Activated T-cell treated with anti-CD3 and anti-CD28 coated beads for 48 hours (primary cell): Measurements from ENCODE around the gene PNPLA2.

Source experiments
- DNase-seq: peaks from one replicate; pipeline ENCODE4 v3.0.0-alpha.2; 2020; ENCODE audit warnings: low read depth

The PNPLA2 gene

GRCh38 chr11:860234-861104 lies 41.8 kb downstream of the PNPLA2 start:
- no peak for DNase-seq

- no peak for DNase-seq
These were observed 42.4 kb downstream of the PNPLA2 start for GRCh38 chr11:861105-861479.

- DNase-seq, result no peak
These were observed 43.5 kb downstream of the PNPLA2 start for GRCh38 chr11:862081-862661.

- no peak for DNase-seq
These were observed 43.9 kb downstream of the PNPLA2 start for GRCh38 chr11:862696-863022.

- no peak for DNase-seq
These were observed 44.6 kb downstream of the PNPLA2 start for GRCh38 chr11:863023-863909.

- no peak for DNase-seq
These were observed 45.5 kb downstream of the PNPLA2 start for GRCh38 chr11:863910-864827.

- no peak for DNase-seq
These were observed 46.2 kb downstream of the PNPLA2 start for GRCh38 chr11:864898-865297.

GRCh38 chr11:865462-866430 lies 47.0 kb downstream of the PNPLA2 start:
- DNase-seq, result no peak

GRCh38 chr11:866481-866880 lies 47.8 kb downstream of the PNPLA2 start:
- no peak for DNase-seq

GRCh38 chr11:867856-868358 lies 49.2 kb downstream of the PNPLA2 start:
- no peak for DNase-seq

- no peak for DNase-seq
These were observed 49.7 kb downstream of the PNPLA2 start for GRCh38 chr11:868394-868793.

GRCh38 chr11:868802-869201 lies 50.1 kb downstream of the PNPLA2 start:
- DNase-seq, result no peak

GRCh38 chr11:869399-870126 lies 50.8 kb downstream of the PNPLA2 start:
- DNase-seq, result no peak

GRCh38 chr11:870127-870413 lies 51.4 kb downstream of the PNPLA2 start:
- DNase-seq, result no peak

GRCh38 chr11:870418-870817 lies 51.7 kb downstream of the PNPLA2 start:
- DNase-seq, result no peak

- DNase-seq, result no peak
These were observed 52.8 kb downstream of the PNPLA2 start for GRCh38 chr11:871472-871871.

GRCh38 chr11:872799-873198 lies 54.1 kb downstream of the PNPLA2 start:
- no peak for DNase-seq

GRCh38 chr11:873706-874105 lies 55.0 kb downstream of the PNPLA2 start:
- DNase-seq, result no peak
